Measurements from ENCODE around the gene VPS13A. TPM values are rescaled to one million over a fixed set of nuclear protein-coding genes. Genes with fewer than 3 reads are reported as not detected.

Gene VPS13A
- total and polyA plus RNA-seq, 10 of the 15 experiments (the other 5 are each of a cell fraction or from before 2014, with no cell fraction given), result 10.0 to 35.2 (median 21.1) TPM

GRCh38 chr9:77236693-77237092 is 59.4 kb downstream of the VPS13A start:
- RAD21 ChIA-PET (ENCODE audit: unreplicated experiment), result no interaction called here
- Histone ChIP-seq H3K9me3 (replicated peaks; ENCODE audit: control insufficient read depth, insufficient read depth, low read length) (no peaks in the 10 kb centered on the region), H3K27me3 (replicated peaks in 1 of 2; ENCODE audit: control insufficient read depth in 2 of 2, insufficient read depth in 2 of 2, low read length in 1 of 2) (no peaks in the 10 kb centered on the region), H3K4me1 (ENCODE audit: control insufficient read depth, insufficient read depth, low read length) (no peaks in the 10 kb centered on the region), H3K79me2 (ENCODE audit: control insufficient read depth, insufficient read depth, low read length) (no peaks in the 10 kb centered on the region), H3K4me2 (ENCODE audit: control insufficient read depth, insufficient read depth) (no peak overlapping the region), H3K36me3 (ENCODE audit: control insufficient read depth in 2 of 2, insufficient read depth in 2 of 2, low read length in 1 of 2) (no peaks in the 10 kb centered on the region; a peak in 2 of 4 replicates), H3K9ac (ENCODE audit: control insufficient read depth, insufficient read depth, low read length) (no peak overlapping the region), H4K20me1 (ENCODE audit: control insufficient read depth, insufficient read depth) (no peaks in the 10 kb centered on the region), H2AFZ (ENCODE audit: control insufficient read depth, low read depth, low read length) (no peak overlapping the region), H3K27ac (ENCODE audit: control insufficient read depth, insufficient read depth) (no peak overlapping the region), H3K4me3 (no peak overlapping the region)
- BruUV-seq (replicated peaks), result no TSS peak
- FAIRE-seq (no peak), ATAC-seq (no peak), DNase-seq (ENCODE audit: low read depth, low spot score) (no peak)
- intact Hi-C loops (cut with micrococcal nuclease; ENCODE audit: unreplicated experiment), result no loop called here
- CTCF ChIA-PET, result interaction anchor here (1.3 kb wide), 1 partner anchor 220 kb away, joined by 4 read pairs; no protein-coding TSS in a partner anchor
- POLR2A ChIA-PET, result no interaction called here
- SMC1A ChIA-PET (ENCODE audit: uncharacterized antibody, unreplicated experiment), result interaction anchor here (1.5 kb wide), 1 partner anchor 11 kb away, joined by 3 read pairs; no protein-coding TSS in a partner anchor
- 97% methylated on average over 5 of the region's 5 CpGs for WGBS (ENCODE audit: insufficient coverage, insufficient replicate concordance, low lambda C conversion rate, missing lambda C conversion rate)
- in situ Hi-C loops (cut with MboI), result no loop called here
- TF ChIP-seq TAF1 (IDR thresholded peaks at IDR 0.05; ENCODE audit: borderline replicate concordance, low read depth, low read length) (no peak), SMAD1 (IDR thresholded peaks at IDR 0.05; ENCODE audit: low read depth, partially characterized antibody) (no peak), SMARCA5 (IDR thresholded peaks at IDR 0.05) (no peak)

- H4K20me1 ChIP-seq (ENCODE audit: control insufficient read depth, insufficient read depth), result no peaks in the 10 kb centered on the region
- H3K4me2 ChIP-seq (ENCODE audit: control insufficient read depth, insufficient read depth), result no peak overlapping the region
- no peaks in the 10 kb centered on the region for H3K9me3 ChIP-seq (replicated peaks; ENCODE audit: control insufficient read depth, insufficient read depth, low read length)
- H3K9ac ChIP-seq (ENCODE audit: control insufficient read depth, insufficient read depth, low read length), result no peak overlapping the region
- FAIRE-seq (no peak), ATAC-seq (no peak), DNase-seq (ENCODE audit: low read depth, low spot score) (no peak)
- H2AFZ ChIP-seq (ENCODE audit: control insufficient read depth, low read depth, low read length), result no peak overlapping the region
- intact Hi-C loops (cut with micrococcal nuclease; ENCODE audit: unreplicated experiment), result no loop called here
- in situ Hi-C loops (cut with MboI), result no loop called here
- ChIA-PET CTCF (no interaction called here), SMC1A (ENCODE audit: uncharacterized antibody, unreplicated experiment) (interaction anchor here (1.1 to 1.5 kb wide), 3 partner anchors 12 to 37 kb away, joined by 3 to 4 read pairs (median 3); no protein-coding TSS in a partner anchor), RAD21 (ENCODE audit: unreplicated experiment) (no interaction called here), POLR2A (no interaction called here)
- H3K79me2 ChIP-seq (ENCODE audit: control insufficient read depth, insufficient read depth, low read length), result no peaks in the 10 kb centered on the region
- H3K4me3 ChIP-seq, result no peak overlapping the region
- H3K27me3 ChIP-seq (replicated peaks in 1 of 2; ENCODE audit: control insufficient read depth in 2 of 2, insufficient read depth in 2 of 2, low read length in 1 of 2), result no peaks in the 10 kb centered on the region
- H3K4me1 ChIP-seq (ENCODE audit: control insufficient read depth, insufficient read depth, low read length), result no peaks in the 10 kb centered on the region
- H3K36me3 ChIP-seq (ENCODE audit: control insufficient read depth in 2 of 2, insufficient read depth in 2 of 2, low read length in 1 of 2), result no peaks in the 10 kb centered on the region; a peak in 1 of 4 replicates
- no peak overlapping the region for H3K27ac ChIP-seq (ENCODE audit: control insufficient read depth, insufficient read depth)
- no TSS peak for BruUV-seq (replicated peaks)
- 50% methylated on average over 2 of the region's 2 CpGs for WGBS (ENCODE audit: insufficient coverage, insufficient replicate concordance, low lambda C conversion rate, missing lambda C conversion rate)
- TF ChIP-seq DPF2 (IDR thresholded peaks at IDR 0.05) (no peak), IRF5 (IDR thresholded peaks at IDR 0.05; ENCODE audit: borderline replicate concordance) (no peak), TBL1XR1 (IDR thresholded peaks at IDR 0.05; ENCODE audit: low read depth, low read length) (no peak), HDAC2 (IDR thresholded peaks at IDR 0.05) (no peak), EGR1 (IDR thresholded peaks at IDR 0.05; ENCODE audit: borderline replicate concordance in 1 of 2, low read depth in 2 of 2, low read length in 2 of 2) (no peak), SMAD1 (IDR thresholded peaks at IDR 0.05; ENCODE audit: low read depth, partially characterized antibody) (no peak), RFX5 (IDR thresholded peaks at IDR 0.05; ENCODE audit: low read depth, low read length) (no peak)
Measured at GRCh38 chr9:77237896-77238295, 60.6 kb downstream of the VPS13A start.
